ENCODE measurements around the gene IL17D.

IL17D gene

GRCh38 chr13:20702915-20703779, at the start of gene IL17D:
IL17D (plus strand) TSS chr13:20703699; CDS start chr13:20704002, 303 bp downstream.
- no peak for TF ChIP-seq CTCF (IDR thresholded peaks at IDR 0.05; ENCODE audit: low read depth, low read length)
- H3K4me3 ChIP-seq (ENCODE audit: low read depth, low read length): peak within 1 kb of the TSS; percentile 71

DNA sequence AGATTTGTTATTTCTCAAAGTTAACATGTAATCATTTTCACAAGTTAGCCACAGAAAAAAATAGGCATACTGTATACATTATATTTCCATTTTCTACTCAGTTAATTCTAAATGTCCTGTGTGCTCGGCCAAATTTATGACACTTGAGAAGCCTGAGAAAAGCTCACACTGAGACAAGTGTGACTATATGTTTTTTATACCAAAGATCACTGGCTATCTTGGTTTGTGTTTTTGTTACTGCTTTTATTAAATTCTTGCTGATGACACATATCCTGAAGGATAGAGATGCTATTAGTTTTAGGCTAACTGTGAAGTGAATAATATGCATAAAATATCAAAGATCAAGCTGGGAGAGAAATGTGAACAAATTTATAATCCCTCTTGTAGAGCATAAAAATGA, 49.3 kb upstream of the IL17D start:
- no peak for TF ChIP-seq CTCF (IDR thresholded peaks at IDR 0.05; ENCODE audit: low read depth, low read length)
- H3K4me3 ChIP-seq (ENCODE audit: low read depth, low read length): no peak overlapping the region

DNA sequence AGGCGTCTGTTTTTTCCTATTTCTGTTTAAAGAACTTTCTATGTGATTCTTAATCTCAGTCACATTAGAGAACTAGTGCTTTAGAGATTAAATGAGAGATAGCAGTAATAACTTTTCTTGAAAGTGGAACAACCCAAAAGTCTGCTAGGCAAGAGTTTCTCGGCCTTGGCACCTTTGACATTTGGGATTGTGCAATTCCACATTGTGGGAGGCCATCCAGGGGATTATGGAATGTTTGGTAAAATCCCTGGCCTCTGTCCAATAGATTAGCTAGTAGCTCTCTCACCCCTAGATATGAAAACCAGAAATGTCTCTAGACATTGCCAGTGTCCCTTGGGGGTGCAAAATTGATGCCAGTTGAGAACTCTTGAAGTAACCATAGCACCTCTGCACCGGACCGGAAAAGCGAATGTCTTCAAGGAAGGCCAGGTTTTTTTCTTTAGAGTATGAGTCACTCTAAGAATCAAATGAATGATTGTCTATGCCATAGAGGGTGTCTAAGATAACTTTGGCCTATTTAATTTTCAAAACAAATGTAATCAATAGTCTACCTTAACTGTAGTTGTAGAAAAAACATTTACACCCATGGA, 45.0 kb upstream of the IL17D start:
- H3K4me3 ChIP-seq (ENCODE audit: low read depth, low read length): no peak overlapping the region
- no peak for TF ChIP-seq CTCF (IDR thresholded peaks at IDR 0.05; ENCODE audit: low read depth, low read length)

DNA sequence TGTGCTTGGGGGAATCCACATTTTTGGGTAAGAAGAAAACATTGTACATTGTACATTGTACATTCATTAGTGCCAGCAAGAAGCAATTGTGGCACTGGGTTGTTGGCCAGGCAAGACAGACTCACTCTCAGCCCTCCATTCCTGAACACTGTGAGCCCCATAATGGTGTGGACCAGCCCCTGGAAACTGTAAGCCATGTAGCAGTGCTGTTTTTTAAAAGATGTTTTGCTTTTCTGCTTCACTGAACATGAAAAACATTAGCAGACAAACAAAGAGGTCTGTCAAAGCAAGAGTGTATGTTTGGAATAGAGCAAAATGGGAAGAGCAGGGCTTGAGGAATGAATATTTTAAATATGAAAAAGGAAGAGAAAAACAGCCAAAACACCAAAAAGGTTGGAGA, 39.1 kb upstream of the IL17D start:
- H3K4me3 ChIP-seq (ENCODE audit: low read depth, low read length): no peak overlapping the region
- no peak for TF ChIP-seq CTCF (IDR thresholded peaks at IDR 0.05; ENCODE audit: low read depth, low read length)

GRCh38 chr13:20666948-20667347, 36.6 kb upstream of the IL17D start:
- no peak for TF ChIP-seq CTCF (IDR thresholded peaks at IDR 0.05; ENCODE audit: low read depth, low read length)
- H3K4me3 ChIP-seq (ENCODE audit: low read depth, low read length): no peak overlapping the region

DNA sequence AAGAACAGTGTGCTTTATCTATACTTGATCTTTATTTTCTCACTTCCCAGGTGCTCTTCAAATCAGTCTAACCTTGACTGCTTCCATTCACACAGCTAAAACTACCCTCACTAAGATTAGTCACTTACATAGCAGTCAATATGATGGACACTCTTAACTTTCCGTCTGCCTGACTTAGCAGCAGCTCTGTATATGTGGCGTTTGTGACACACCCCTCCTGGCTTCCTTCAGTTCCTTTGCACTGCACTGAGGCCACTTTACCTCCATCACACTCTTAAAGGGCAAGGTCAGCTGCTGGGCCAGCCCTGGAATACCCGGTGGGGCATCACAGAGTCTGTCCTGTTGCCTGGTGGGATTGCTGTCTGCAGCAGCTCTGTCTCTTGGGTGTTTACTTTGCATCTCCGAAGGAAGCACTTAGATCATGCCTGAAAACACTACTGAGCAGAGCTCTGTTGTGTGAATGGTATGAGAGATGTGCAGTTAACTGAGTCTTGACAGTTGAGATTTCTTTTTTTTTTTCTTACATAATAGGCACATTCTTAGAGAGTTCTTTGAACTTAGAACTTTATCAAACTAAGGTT, 35.6 kb upstream of the IL17D start:
- no peak for TF ChIP-seq CTCF (IDR thresholded peaks at IDR 0.05; ENCODE audit: low read depth, low read length)

DNA sequence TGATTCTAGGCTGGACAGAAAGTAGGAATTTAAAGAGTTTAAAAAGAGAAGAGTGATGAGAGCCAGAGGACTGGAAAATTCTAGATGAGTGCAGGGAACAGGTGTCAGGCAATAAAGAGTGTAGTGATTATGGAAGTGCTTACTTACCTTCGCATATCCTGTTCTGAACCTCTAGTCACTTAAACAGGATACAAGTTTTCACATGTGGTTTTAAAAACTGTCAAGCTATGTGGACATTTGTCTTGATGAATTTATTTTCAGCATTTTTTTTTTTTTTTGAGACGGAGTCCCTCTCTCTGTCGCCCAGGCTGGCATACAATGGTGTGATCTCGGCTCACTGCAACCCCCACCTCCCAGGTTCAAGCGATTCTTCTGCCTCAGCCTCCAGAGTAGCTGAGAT, 34.3 kb upstream of the IL17D start:
- no peak overlapping the region for H3K4me3 ChIP-seq (ENCODE audit: low read depth, low read length)
- no peak for TF ChIP-seq CTCF (IDR thresholded peaks at IDR 0.05; ENCODE audit: low read depth, low read length)

More for the DNA sequence above, 35.6 kb upstream of the IL17D start:
- H3K4me3 ChIP-seq (ENCODE audit: low read depth, low read length): no peak overlapping the region

Measured in WI38 (cell line).